RWPE2 (cell line): Measurements from ENCODE around the gene MACO1.

ENCODE experiments used
- ATAC-seq: fragments of 200-7000 bp; cut with Tn5 transposase; 3 replicates; pipeline ENCODE4 v1.9.1; 2021; ENCODE audit warnings: low read depth
- DNase-seq: peaks from one replicate; pipeline ENCODE4 v3.0.0-alpha.2; 2020; ENCODE audit warnings: low spot score
- H3K27ac ChIP-seq: fragments of 450-650 bp; 2 replicates; pipeline ENCODE4 v1.5.1; 2017; ENCODE audit warnings: mild to moderate bottlenecking; ENCODE audit not compliant: poor library complexity, severe bottlenecking
- H3K27me3 ChIP-seq: fragments of 250-450 bp; sonication (Bioruptor Pico); 2 replicates; pipeline ENCODE4 v1.5.1; 2021; ENCODE audit warnings: mild to moderate bottlenecking, moderate library complexity; ENCODE audit not compliant: insufficient read depth, poor library complexity, severe bottlenecking
- H3K36me3 ChIP-seq: fragments of 250-450 bp; sonication (Bioruptor Pico); 2 replicates; pipeline ENCODE4 v1.5.1; 2020; ENCODE audit warnings: low read depth, mild to moderate bottlenecking, moderate library complexity
- H3K4me1 ChIP-seq: fragments of 250-450 bp; sonication (Bioruptor Pico); 2 replicates; pipeline ENCODE4 v1.5.1; 2021; ENCODE audit warnings: mild to moderate bottlenecking, moderate library complexity; ENCODE audit not compliant: insufficient read depth, poor library complexity, severe bottlenecking
- H3K4me3 ChIP-seq: fragments of 250-450 bp; sonication (Bioruptor Pico); 2 replicates; pipeline ENCODE4 v1.5.1; 2021; ENCODE audit warnings: mild to moderate bottlenecking, moderate library complexity; ENCODE audit not compliant: severe bottlenecking
- H3K9me3 ChIP-seq: fragments of 250-450 bp; sonication (Bioruptor Pico); 2 replicates; pipeline ENCODE4 v1.5.1; 2021; ENCODE audit warnings: mild to moderate bottlenecking, moderate library complexity; ENCODE audit not compliant: severe bottlenecking
- CTCF ChIP-seq: fragments of 450-650 bp; IDR thresholded peaks from one replicate; pipeline ENCODE4 v1.5.1; 2017; ENCODE audit warnings: mild to moderate bottlenecking, moderate library complexity; ENCODE audit not compliant: poor library complexity, severe bottlenecking

The MACO1 gene

GRCh38 chr1:25529518-25530185 is 99.0 kb downstream of the MACO1 start:
- ATAC-seq (peak; percentile 50; the same call in 2 of the 3 replicates), DNase-seq (no peak)
- H3K27ac ChIP-seq: no peak overlapping the region
- H3K36me3 ChIP-seq: no peaks in the 10 kb centered on the region
- no peaks in the 10 kb centered on the region for H3K27me3 ChIP-seq
- TF ChIP-seq CTCF: no peak
- no peaks in the 10 kb centered on the region for H3K9me3 ChIP-seq
- no peaks in the 10 kb centered on the region for H3K4me1 ChIP-seq
- no peak overlapping the region for H3K4me3 ChIP-seq

GRCh38 chr1:25530186-25531081 is 99.7 kb downstream of the MACO1 start:
- Histone ChIP-seq H3K27ac (no peak overlapping the region), H3K9me3 (no peaks in the 10 kb centered on the region), H3K27me3 (no peaks in the 10 kb centered on the region), H3K4me3 (no peak overlapping the region), H3K36me3 (no peaks in the 10 kb centered on the region), H3K4me1 (no peaks in the 10 kb centered on the region)
- TF ChIP-seq CTCF: no peak
- ATAC-seq: no peak
- DNase-seq: no peak

DNA sequence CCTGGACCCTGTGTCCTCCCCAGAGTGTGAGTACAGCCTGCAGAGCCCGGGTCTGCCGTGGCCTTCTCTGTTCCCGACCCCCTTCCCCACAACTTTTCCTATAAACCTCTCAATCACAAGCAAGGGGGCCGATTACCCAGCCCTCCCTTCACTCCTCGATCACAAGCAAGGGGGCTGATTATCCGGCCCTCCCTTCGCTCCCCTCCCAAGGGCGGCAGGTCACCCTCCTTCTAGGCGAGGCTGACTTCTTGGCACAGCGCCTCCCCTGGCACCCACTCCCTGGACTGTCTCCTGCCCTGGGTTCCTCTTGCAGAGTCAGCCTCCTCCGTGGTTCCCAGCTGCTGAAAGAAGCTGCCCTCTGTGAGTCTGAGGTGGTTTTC is 100.4 kb downstream of the MACO1 start:
- Histone ChIP-seq H3K4me3 (no peak overlapping the region), H3K9me3 (no peaks in the 10 kb centered on the region), H3K27ac (no peak overlapping the region), H3K36me3 (no peaks in the 10 kb centered on the region), H3K27me3 (no peaks in the 10 kb centered on the region), H3K4me1 (no peaks in the 10 kb centered on the region)
- no peak for DNase-seq
- no peak for TF ChIP-seq CTCF
- ATAC-seq: no peak

DNA sequence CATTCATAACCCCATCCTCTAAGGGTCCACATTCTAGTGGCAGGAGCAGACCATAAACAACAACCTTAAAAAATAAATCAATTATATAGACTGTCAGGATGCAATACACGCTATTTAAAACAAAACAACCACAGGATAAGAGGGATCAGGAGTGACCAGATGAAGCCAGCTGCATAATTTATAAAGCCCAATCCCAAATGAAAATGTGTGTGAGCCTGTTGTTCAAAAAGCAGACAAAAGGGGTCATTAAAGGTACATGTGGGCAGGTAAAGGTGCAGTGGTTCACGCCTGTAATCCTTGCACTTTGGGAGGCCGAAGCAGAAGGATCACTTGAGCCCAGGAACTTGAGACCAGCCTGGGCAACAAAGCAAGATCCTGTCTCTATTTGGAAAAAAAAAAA is 102.3 kb downstream of the MACO1 start:
- DNase-seq: no peak
- H3K4me1 ChIP-seq: no peaks in the 10 kb centered on the region
- no peak overlapping the region for H3K27ac ChIP-seq
- H3K4me3 ChIP-seq: no peak overlapping the region
- TF ChIP-seq CTCF: no peak
- no peak for ATAC-seq
- H3K9me3 ChIP-seq: no peaks in the 10 kb centered on the region
- H3K27me3 ChIP-seq: no peaks in the 10 kb centered on the region
- no peaks in the 10 kb centered on the region for H3K36me3 ChIP-seq
